HAP-1 (cell line): ENCODE data around the gene SNAP91.
"Not testable (repeated sequence)": the region's sequence is repeated elsewhere in the genome, so short reads cannot be mapped to it uniquely, and the experiment has no call there.

Experiments
- DNase-seq, 2 experiments: peaks; one replicate each; pipeline ENCODE4 v3.0.0-alpha.2; 2016 to 2020; ENCODE audit warnings: low spot score in 2 of 2
- H3K27me3 ChIP-seq: fragments of 250-450 bp; sonication (Bioruptor Pico); 2 replicates; pipeline ENCODE4 v1.5.1; 2020; ENCODE audit warnings: low read depth, mild to moderate bottlenecking, moderate library complexity
- H3K36me3 ChIP-seq: fragments of 250-450 bp; sonication (Bioruptor Pico); replicated peaks from 2 replicates; pipeline ENCODE4 v1.5.1; 2020; ENCODE audit warnings: mild to moderate bottlenecking
- H3K4me1 ChIP-seq: fragments of 250-450 bp; sonication (Bioruptor Pico); 2 replicates; pipeline ENCODE4 v1.5.1; 2020; ENCODE audit warnings: mild to moderate bottlenecking
- H3K4me3 ChIP-seq: fragments of 250-450 bp; sonication (Bioruptor Pico); 2 replicates; pipeline ENCODE4 v1.5.1; 2020; ENCODE audit warnings: mild to moderate bottlenecking, moderate library complexity
- H3K9me3 ChIP-seq: fragments of 250-450 bp; sonication (Bioruptor Pico); 2 replicates; pipeline ENCODE4 v1.5.1; 2020; ENCODE audit warnings: mild to moderate bottlenecking, moderate library complexity
- in situ Hi-C: fragments of 300-500 bp; cut with MboI; formaldehyde crosslinking; loops from 3 replicates; pipeline ENCODE4 v1.14.3; 2020; ENCODE audit warnings: low sequenced_read_pairs, inconsistent platforms, mixed read lengths

SNAP91 gene

GRCh38 chr6:83708970-83709747 lies at the start of gene SNAP91:
Gene SNAP91, minus strand, starts transcription at chr6:83709101. Its CDS starts 1,174 bp downstream, at chr6:83707927.
- no peaks in the 10 kb centered on the region for H3K4me1 ChIP-seq
- H3K27me3 ChIP-seq: peaks cover 36% of the 10 kb centered on the region
- DNase-seq: peak; percentile 16 to 73
- H3K4me3 ChIP-seq: peak within 1 kb of the TSS; percentile 42
- no peaks in the 10 kb centered on the region for H3K36me3 ChIP-seq
- in situ Hi-C loops: no loop called here
- no peaks in the 10 kb centered on the region for H3K9me3 ChIP-seq

- Histone ChIP-seq H3K9me3 (no peaks in the 10 kb centered on the region), H3K36me3 (no peaks in the 10 kb centered on the region), H3K4me1 (no peaks in the 10 kb centered on the region), H3K27me3 (no peaks in the 10 kb centered on the region), H3K4me3 (no peak overlapping the region)
- DNase-seq: no peak
- in situ Hi-C loops: no loop called here
Observed at GRCh38 chr6:83758533-83758932, 49.6 kb upstream of the SNAP91 start.

- no peak overlapping the region for H3K4me3 ChIP-seq
- no peaks in the 10 kb centered on the region for H3K4me1 ChIP-seq
- DNase-seq: no peak
- no peaks in the 10 kb centered on the region for H3K36me3 ChIP-seq
- H3K9me3 ChIP-seq: no peaks in the 10 kb centered on the region
- in situ Hi-C loops: no loop called here
- no peaks in the 10 kb centered on the region for H3K27me3 ChIP-seq
Observed at GRCh38 chr6:83757021-83757420, 48.1 kb upstream of the SNAP91 start.

GRCh38 chr6:83756565-83756964 lies 47.7 kb upstream of the SNAP91 start:
- Histone ChIP-seq H3K4me1 (no peaks in the 10 kb centered on the region), H3K27me3 (no peaks in the 10 kb centered on the region), H3K36me3 (no peaks in the 10 kb centered on the region), H3K9me3 (no peaks in the 10 kb centered on the region), H3K4me3 (no peak overlapping the region)
- no peak for DNase-seq
- in situ Hi-C loops: no loop called here

- in situ Hi-C loops, H3K4me3 ChIP-seq, H3K27me3 ChIP-seq, H3K9me3 ChIP-seq, H3K36me3 ChIP-seq, H3K4me1 ChIP-seq, DNase-seq: not testable (repeated sequence)
Observed at GRCh38 chr6:83752375-83752774, 43.5 kb upstream of the SNAP91 start.

GRCh38 chr6:83741089-83741488 lies 32.2 kb upstream of the SNAP91 start:
- Histone ChIP-seq H3K36me3 (no peaks in the 10 kb centered on the region), H3K27me3 (no peaks in the 10 kb centered on the region), H3K4me1 (no peaks in the 10 kb centered on the region), H3K9me3 (no peaks in the 10 kb centered on the region), H3K4me3 (no peak overlapping the region)
- in situ Hi-C loops: no loop called here
- no peak for DNase-seq

- Histone ChIP-seq H3K4me1 (no peaks in the 10 kb centered on the region), H3K4me3 (no peak overlapping the region), H3K36me3 (no peaks in the 10 kb centered on the region), H3K9me3 (no peaks in the 10 kb centered on the region), H3K27me3 (peaks cover 3% of the 10 kb centered on the region; the same call in 1 of the 2 replicates)
- no peak for DNase-seq
- in situ Hi-C loops: no loop called here
Observed at GRCh38 chr6:83735461-83735860, 26.6 kb upstream of the SNAP91 start.

GRCh38 chr6:83729871-83730270 lies 21.0 kb upstream of the SNAP91 start:
- no peaks in the 10 kb centered on the region for H3K9me3 ChIP-seq
- in situ Hi-C loops: no loop called here

GRCh38 chr6:83722876-83723275 lies 14.0 kb upstream of the SNAP91 start:
- no peaks in the 10 kb centered on the region for H3K4me1 ChIP-seq
- no peaks in the 10 kb centered on the region for H3K9me3 ChIP-seq
- H3K36me3 ChIP-seq: no peaks in the 10 kb centered on the region
- in situ Hi-C loops: no loop called here
- no peak for DNase-seq
- no peaks in the 10 kb centered on the region; the same call in 1 of the 2 replicates for H3K27me3 ChIP-seq
- no peak overlapping the region for H3K4me3 ChIP-seq

More at GRCh38 chr6:83729871-83730270, 21.0 kb upstream of the SNAP91 start:
- no peaks in the 10 kb centered on the region; the same call in 1 of the 2 replicates for H3K27me3 ChIP-seq
- H3K36me3 ChIP-seq: no peaks in the 10 kb centered on the region
- no peak for DNase-seq
- no peak overlapping the region for H3K4me3 ChIP-seq
- no peaks in the 10 kb centered on the region for H3K4me1 ChIP-seq

- Histone ChIP-seq H3K4me1 (no peaks in the 10 kb centered on the region), H3K27me3 (no peaks in the 10 kb centered on the region), H3K4me3 (no peak overlapping the region), H3K36me3 (no peaks in the 10 kb centered on the region), H3K9me3 (0 out of 2 replicates have a peak, but pooled peaks cover 2% of the 10 kb centered on the region)
- in situ Hi-C loops: no loop called here
- no peak for DNase-seq
Observed at GRCh38 chr6:83717809-83718208, 8.9 kb upstream of the SNAP91 start.

- Histone ChIP-seq H3K36me3 (no peaks in the 10 kb centered on the region), H3K4me1 (no peaks in the 10 kb centered on the region), H3K4me3 (no peak overlapping the region), H3K9me3 (no peaks in the 10 kb centered on the region), H3K27me3 (peaks cover 28% of the 10 kb centered on the region)
- DNase-seq: no peak
- in situ Hi-C loops: no loop called here
Observed at GRCh38 chr6:83711958-83712357, 3.1 kb upstream of the SNAP91 start.

GRCh38 chr6:83709748-83710050 lies 798 bp upstream of the SNAP91 start:
- no peaks in the 10 kb centered on the region for H3K36me3 ChIP-seq
- H3K27me3 ChIP-seq: peaks cover 36% of the 10 kb centered on the region
- DNase-seq: no peak
- in situ Hi-C loops: no loop called here
- no peaks in the 10 kb centered on the region for H3K4me1 ChIP-seq
- H3K9me3 ChIP-seq: no peaks in the 10 kb centered on the region
- H3K4me3 ChIP-seq: no peak overlapping the region

- no peaks in the 10 kb centered on the region for H3K9me3 ChIP-seq
- no peaks in the 10 kb centered on the region for H3K4me1 ChIP-seq
- in situ Hi-C loops: no loop called here
- peak overlapping the region; percentile 42 for H3K4me3 ChIP-seq
- peaks cover 36% of the 10 kb centered on the region for H3K27me3 ChIP-seq
- DNase-seq: peak in 1 of 2 experiments; percentile 47
- H3K36me3 ChIP-seq: no peaks in the 10 kb centered on the region
Observed at GRCh38 chr6:83708546-83708969, 343 bp downstream of the SNAP91 start.

GRCh38 chr6:83707829-83708545 lies 914 bp downstream of the SNAP91 start:
- no peaks in the 10 kb centered on the region for H3K9me3 ChIP-seq
- no peaks in the 10 kb centered on the region for H3K36me3 ChIP-seq
- H3K4me3 ChIP-seq: peak overlapping the region; percentile 42
- H3K4me1 ChIP-seq: no peaks in the 10 kb centered on the region
- H3K27me3 ChIP-seq: peaks cover 36% of the 10 kb centered on the region
- DNase-seq: peak in 1 of 2 experiments; percentile 47
- in situ Hi-C loops: no loop called here
